HCT116 (cell line): ENCODE measurements around the gene KAZN. TPM values are rescaled to one million over a fixed set of nuclear protein-coding genes. Genes with fewer than 3 reads are reported as not detected.

Experiments used
- ATAC-seq: fragments of 200-7000 bp; cut with Tn5 transposase; 2 replicates; pipeline ENCODE4 v1.9.1; 2020; ENCODE audit warnings: mild to moderate bottlenecking, moderate library complexity
- BruUV-seq: library from RNA; stranded (reverse); fragments of 400-500 nt; replicated peaks from 2 replicates; lab custom pipeline; 2021; lab: Mats Ljungman, UMichigan
- CTCF ChIA-PET: fragments of 300-600 bp; sonication (Branson Sonifier 250); formaldehyde crosslinking; loops from one replicate; lab custom pipeline; 2021; ENCODE audit warnings: antibody characterized with exemption; lab: Charles Lee
- POLR2A ChIA-PET: fragments of 300-600, 350-600 bp; sonication (Branson Sonifier 250); formaldehyde crosslinking; loops from one replicate; lab custom pipeline; 2021; ENCODE audit warnings: antibody characterized with exemption; lab: Charles Lee
- RAD21 ChIA-PET, 2 experiments: fragments of 300-600 bp; sonication (Branson Sonifier 250); formaldehyde crosslinking; loops; one replicate each; lab custom pipeline; 2023; ENCODE audit warnings: low total read pairs in 2 of 2; ENCODE audit not compliant: uncharacterized antibody in 2 of 2, unreplicated experiment in 2 of 2, low non-redundant PET in 1 of 2; lab: Charles Lee
- DNase-seq: peaks from one replicate; pipeline ENCODE4 v3.0.0-alpha.2; 2010; ENCODE audit warnings: low read depth, low spot score
- H2AFZ ChIP-seq: fragments of 200-600 bp; shearing (Covaris generic), sonication (generic); 2 replicates; pipeline ENCODE4 v1.6.1; 2017; ENCODE audit warnings: low read depth, mixed run types, mixed read lengths, antibody characterized with exemption, low read length; ENCODE audit not compliant: poor library complexity, severe bottlenecking
- H3K27ac ChIP-seq: 2 replicates; pipeline ENCODE4 v1.5.1; 2012; ENCODE audit warnings: low read depth, low read length
- H3K27me3 ChIP-seq: fragments of 200-600 bp; sonication (generic); 2 replicates; pipeline ENCODE4 v1.6.1; 2016; ENCODE audit warnings: mixed run types, low read length, mixed read lengths; ENCODE audit not compliant: insufficient read depth
- H3K36me3 ChIP-seq, 2 experiments: fragments of 200-500 bp in 1 of 2; fragments of 200-600 bp in 1 of 2; sonication (Bioruptor generic) in 1 of 2; sonication (generic) in 1 of 2; 2 replicates each; pipeline versions ENCODE4 v1.5.1 to v1.6.1; 2014 to 2016; ENCODE audit warnings: low read length in 2 of 2, inconsistent platforms in 1 of 2, mixed read lengths in 1 of 2, mixed run types in 1 of 2; ENCODE audit not compliant: insufficient read depth in 2 of 2, control insufficient read depth in 1 of 2
- H3K4me1 ChIP-seq, 2 experiments: fragments of 200-600 bp in 1 of 2; sonication (generic) in 1 of 2; 2 replicates each; pipeline versions ENCODE4 v1.5.1 to v1.6.1; 2012 to 2017; ENCODE audit warnings: low read length in 2 of 2, inconsistent platforms in 1 of 2, mild to moderate bottlenecking in 1 of 2, mixed read lengths in 1 of 2, mixed run types in 1 of 2, moderate library complexity in 1 of 2; ENCODE audit not compliant: insufficient read depth in 2 of 2, control insufficient read depth in 1 of 2
- H3K4me2 ChIP-seq: fragments of 200-600 bp; sonication (generic); 2 replicates; pipeline ENCODE4 v1.6.1; 2017; ENCODE audit warnings: mixed run types, low read length, mixed read lengths
- H3K4me3 ChIP-seq, 2 experiments: fragments of 200-600 bp in 1 of 2; sonication (generic) in 1 of 2; replicated peaks in 1 of 2; 2 replicates each; pipeline ENCODE4 v1.5.1; 2011 to 2016; ENCODE audit warnings: low read length in 2 of 2, control low read depth in 1 of 2, low read depth in 1 of 2, mild to moderate bottlenecking in 1 of 2, mixed read lengths in 1 of 2, mixed run types in 1 of 2
- H3K79me2 ChIP-seq: fragments of 200-600 bp; sonication (generic); 2 replicates; pipeline ENCODE4 v1.6.1; 2017; ENCODE audit warnings: mild to moderate bottlenecking, mixed run types, low read length, moderate library complexity, mixed read lengths; ENCODE audit not compliant: insufficient read depth
- H3K9ac ChIP-seq: fragments of 200-600 bp; sonication (generic); 2 replicates; pipeline ENCODE4 v1.6.1; 2016; ENCODE audit warnings: low read length, mixed read lengths
- H3K9me2 ChIP-seq: fragments of 200-600 bp; sonication (generic), shearing (Covaris generic); 2 replicates; pipeline ENCODE4 v1.6.1; 2017; ENCODE audit warnings: mixed run types, mild to moderate bottlenecking, moderate library complexity; ENCODE audit not compliant: insufficient read depth
- H3K9me3 ChIP-seq, 2 experiments: fragments of 200-500 bp in 1 of 2; fragments of 200-600 bp in 1 of 2; sonication (Bioruptor generic) in 1 of 2; sonication (generic) in 1 of 2; 2 replicates each; pipeline ENCODE4 v1.6.1; 2014 to 2017; ENCODE audit warnings: low read length in 2 of 2, mixed read lengths in 2 of 2, inconsistent platforms in 1 of 2, low read depth in 1 of 2, mild to moderate bottlenecking in 1 of 2, mixed run types in 1 of 2, moderate library complexity in 1 of 2; ENCODE audit not compliant: control insufficient read depth in 1 of 2, insufficient read depth in 1 of 2
- H4K20me1 ChIP-seq: fragments of 200-600 bp; sonication (generic), shearing (Covaris generic); 2 replicates; pipeline ENCODE4 v1.6.1; 2017; ENCODE audit warnings: mixed run types, mild to moderate bottlenecking, moderate library complexity; ENCODE audit not compliant: insufficient read depth
- CBX3 ChIP-seq: IDR thresholded peaks from 2 replicates; pipeline ENCODE4 v1.6.1; 2012; ENCODE audit warnings: low read depth
- CEBPB ChIP-seq: IDR thresholded peaks from 2 replicates; pipeline ENCODE4 v1.6.1; 2012; ENCODE audit warnings: low read depth
- CTCF ChIP-seq, 3 experiments: fragments of 200-600 bp in 1 of 3; sonication (generic) in 1 of 3; IDR thresholded peaks in 2 of 3; conservative IDR thresholded peaks in 1 of 3; 2 replicates each; pipeline ENCODE4 v1.5.1; 2012 to 2017; ENCODE audit warnings: low read depth in 2 of 3, low read length in 2 of 3, antibody characterized with exemption in 1 of 3, borderline replicate concordance in 1 of 3, control low read depth in 1 of 3, mild to moderate bottlenecking in 1 of 3, mixed read lengths in 1 of 3, mixed run types in 1 of 3, moderate library complexity in 1 of 3; ENCODE audit not compliant: insufficient read depth in 1 of 3
- ELF1 ChIP-seq: IDR thresholded peaks from 2 replicates; pipeline ENCODE4 v1.6.1; 2012; ENCODE audit warnings: low read depth, borderline replicate concordance
- EZH2phosphoT487 ChIP-seq: fragments of 200-600 bp; IDR thresholded peaks from 2 replicates; pipeline ENCODE4 v1.6.1; 2018; ENCODE audit warnings: antibody characterized with exemption, borderline replicate concordance
- FOSL1 ChIP-seq: IDR thresholded peaks from 2 replicates; pipeline ENCODE4 v1.6.1; 2012; ENCODE audit warnings: low read depth
- JUND ChIP-seq: IDR thresholded peaks from 2 replicates; pipeline ENCODE4 v1.6.1; 2012
- MAX ChIP-seq: IDR thresholded peaks from 2 replicates; pipeline ENCODE4 v1.6.1; 2012
- POLR2A ChIP-seq: IDR thresholded peaks from 2 replicates; pipeline ENCODE4 v1.7.0; 2011; ENCODE audit warnings: borderline replicate concordance; ENCODE audit not compliant: insufficient read depth, insufficient read length; ENCODE audit errors: extremely low read depth
- RAD21 ChIP-seq: IDR thresholded peaks from 2 replicates; pipeline ENCODE4 v1.6.1; 2012; ENCODE audit warnings: low read depth, mild to moderate bottlenecking
- SP1 ChIP-seq: IDR thresholded peaks from 2 replicates; pipeline ENCODE4 v1.6.1; 2012; ENCODE audit warnings: low read depth
- TCF7L2 ChIP-seq: IDR thresholded peaks from 2 replicates; pipeline ENCODE4 v1.7.0; 2011; ENCODE audit warnings: borderline replicate concordance, inconsistent platforms; ENCODE audit not compliant: insufficient read depth, insufficient read length; ENCODE audit errors: extremely low read depth
- YY1 ChIP-seq: IDR thresholded peaks from 2 replicates; pipeline ENCODE4 v1.6.1; 2011; ENCODE audit warnings: low read length, low read depth, moderate library complexity, mild to moderate bottlenecking; ENCODE audit not compliant: insufficient replicate concordance; ENCODE audit errors: extremely low read depth
- ZFX ChIP-seq: fragments of 450-650 bp; IDR thresholded peaks from 2 replicates; pipeline ENCODE4 v1.6.1; 2017
- intact Hi-C: fragments of 100-400 bp; cut with micrococcal nuclease; formaldehyde crosslinking; loops from 2 replicates; pipeline ENCODE4 v1.10.0; 2022
- total RNA-seq: library from RNA; stranded (reverse); gene quantifications from one replicate; pipeline ENCODE4 v1.2.1, GENCODE V29; 2021; ENCODE audit not compliant: unreplicated experiment

The KAZN gene
- total RNA-seq, 1 experiment from 2014 or later, result 13.4 TPM

GRCh38 chr1:15000030-15000429 lies 401.5 kb downstream of the KAZN start:
- Histone ChIP-seq H3K4me1 (peaks cover 26 to 32% of the 10 kb centered on the region in 2 experiments), H3K4me3 (no peak overlapping the region), H3K9ac (no peak overlapping the region), H3K36me3 (no peaks in the 10 kb centered on the region), H3K79me2 (peaks cover 7% of the 10 kb centered on the region; the same call in 1 of the 2 replicates), H3K27me3 (no peaks in the 10 kb centered on the region), H4K20me1 (no peaks in the 10 kb centered on the region), H2AFZ (no peak overlapping the region), H3K9me2 (no peaks in the 10 kb centered on the region), H3K9me3 (no peaks in the 10 kb centered on the region), H3K27ac (no peak overlapping the region), H3K4me2 (no peak overlapping the region)
- DNase-seq (no peak), ATAC-seq (no peak)
- no TSS peak for BruUV-seq
- ChIA-PET POLR2A (no interaction called here), CTCF (no interaction called here), RAD21 (no interaction called here)
- peak; percentile 35 for TF ChIP-seq RAD21
- no peak for TF ChIP-seq SP1
- intact Hi-C loops, result no loop called here

GRCh38 chr1:15000671-15001070 lies 402.2 kb downstream of the KAZN start:
- Histone ChIP-seq H3K4me1 (peaks cover 22 to 26% of the 10 kb centered on the region in 2 experiments), H3K36me3 (no peaks in the 10 kb centered on the region), H2AFZ (no peak overlapping the region), H3K79me2 (peaks cover 7% of the 10 kb centered on the region; the same call in 1 of the 2 replicates), H4K20me1 (no peaks in the 10 kb centered on the region), H3K9me3 (no peaks in the 10 kb centered on the region), H3K27ac (no peak overlapping the region), H3K9me2 (no peaks in the 10 kb centered on the region), H3K27me3 (no peaks in the 10 kb centered on the region), H3K9ac (no peak overlapping the region), H3K4me3 (no peak overlapping the region), H3K4me2 (no peak overlapping the region)
- ChIA-PET POLR2A (no interaction called here), CTCF (no interaction called here), RAD21 (no interaction called here)
- TF ChIP-seq CEBPB (no peak), YY1 (no peak), CBX3 (no peak), ELF1 (no peak), FOSL1 (no peak), POLR2A (no peak), MAX (no peak), JUND (no peak), CTCF (IDR thresholded peaks at IDR 0.05 in 2 of 3, conservative IDR thresholded peaks at IDR 0.05 in 1 of 3; ENCODE audit: borderline replicate concordance in 1 of 3, insufficient read depth in 1 of 3, low read depth in 2 of 3, low read length in 2 of 3) (no peak), TCF7L2 (no peak), EZH2phosphoT487 (no peak), ZFX (no peak)
- DNase-seq (no peak), ATAC-seq (no peak)
- no TSS peak for BruUV-seq
- intact Hi-C loops, result no loop called here
